Amniotic epithelial cell (primary cell): ENCODE measurements around the gene ATP8B4.

ENCODE experiments used
- DNase-seq: peaks from one replicate; pipeline ENCODE4 v3.0.0-alpha.2; 2010; ENCODE audit warnings: low read depth

ATP8B4 gene

DNA sequence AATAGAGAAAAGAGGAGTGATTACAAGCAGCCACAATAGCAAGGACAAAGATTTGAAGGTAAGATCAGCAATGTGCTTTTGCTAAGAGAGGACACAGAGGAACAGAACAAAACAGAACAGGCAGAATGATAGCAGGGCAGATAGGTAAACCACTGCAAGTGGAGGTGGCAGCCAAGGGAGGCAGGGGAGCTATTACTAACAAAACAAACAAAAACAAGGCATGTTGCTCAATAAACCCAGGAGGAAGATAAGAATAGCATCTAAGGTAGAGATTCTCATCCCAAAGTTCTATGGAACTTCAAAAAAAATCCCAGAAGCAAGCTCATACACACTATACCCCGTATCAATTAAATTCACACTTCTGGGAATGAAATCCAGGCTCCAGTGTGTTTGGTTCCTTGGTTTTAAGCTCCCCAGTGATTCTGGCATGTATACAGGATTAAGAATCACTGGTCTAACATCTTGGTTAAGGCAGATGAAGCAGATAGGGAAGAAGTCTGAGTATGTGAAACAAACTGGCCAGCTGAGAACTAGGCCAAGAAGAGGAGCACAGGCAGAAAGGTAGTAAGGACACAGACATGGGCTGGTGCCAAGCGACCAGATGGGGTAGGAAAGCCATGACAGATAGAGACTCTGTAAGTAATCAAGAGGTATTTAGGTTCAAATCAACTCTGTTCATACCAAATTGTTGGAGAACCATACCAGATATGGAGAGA lies 309.0 kb downstream of the ATP8B4 start:
- peak; percentile 28 for DNase-seq

DNA sequence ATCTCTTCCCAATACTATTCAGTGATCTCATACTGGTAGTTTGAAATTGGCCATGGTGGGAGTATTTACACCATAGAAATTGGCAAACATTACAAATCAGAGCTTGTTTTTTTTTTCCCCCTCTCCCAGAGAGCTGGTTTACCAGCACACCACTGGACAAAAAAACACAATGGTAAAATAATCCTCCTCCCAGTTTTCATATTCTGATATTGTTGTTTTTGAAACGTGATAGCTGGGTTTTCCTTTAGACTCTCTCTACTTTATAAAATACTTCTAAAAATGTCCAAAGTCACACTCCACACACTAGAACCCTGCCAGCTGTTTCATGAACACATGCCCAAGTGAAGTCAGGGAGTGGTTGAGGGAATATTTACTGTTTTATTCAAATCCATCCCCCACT lies 310.7 kb downstream of the ATP8B4 start:
- DNase-seq: no peak
